ENCODE data around the gene PRKCB.

Gene PRKCB

DNA sequence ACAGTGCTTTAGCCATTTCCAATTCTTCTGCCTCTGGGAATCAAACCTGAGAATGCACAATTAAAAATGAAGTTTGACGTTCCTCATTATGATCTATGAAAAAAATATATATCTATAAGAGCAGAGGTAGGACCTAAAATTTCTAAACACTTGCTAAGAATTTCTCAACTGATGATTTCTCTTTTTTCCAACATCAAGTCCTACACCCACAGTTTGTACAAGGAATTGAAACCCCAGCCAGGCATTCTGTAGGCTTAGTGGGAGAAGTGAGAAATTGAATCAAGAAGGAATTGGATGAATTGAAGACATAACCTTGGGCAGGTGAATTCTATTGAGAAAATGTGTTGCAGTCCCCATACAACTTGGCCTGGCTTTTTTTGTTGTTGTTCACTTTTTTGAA, 423.0 kb downstream of the PRKCB start:
- H3K27ac ChIP-seq, result no peak overlapping the region
- no peak overlapping the region for H3K4me2 ChIP-seq (ENCODE audit: low read length)
- H3K27me3 ChIP-seq (ENCODE audit: control insufficient read depth, insufficient read depth, low read length), result no peaks in the 10 kb centered on the region
- H3K4me3 ChIP-seq (ENCODE audit: low read depth, low read length), result no peak overlapping the region
- H3K79me2 ChIP-seq, result no peaks in the 10 kb centered on the region
- no peaks in the 10 kb centered on the region for H3K9me3 ChIP-seq (ENCODE audit: control insufficient read depth, low read length)
- no peak overlapping the region for H3K9ac ChIP-seq
- H3K36me3 ChIP-seq (ENCODE audit: control insufficient read depth, insufficient read depth, low read length), result no peaks in the 10 kb centered on the region
- no peak overlapping the region for H2AFZ ChIP-seq
- TF ChIP-seq, protein P1, sequence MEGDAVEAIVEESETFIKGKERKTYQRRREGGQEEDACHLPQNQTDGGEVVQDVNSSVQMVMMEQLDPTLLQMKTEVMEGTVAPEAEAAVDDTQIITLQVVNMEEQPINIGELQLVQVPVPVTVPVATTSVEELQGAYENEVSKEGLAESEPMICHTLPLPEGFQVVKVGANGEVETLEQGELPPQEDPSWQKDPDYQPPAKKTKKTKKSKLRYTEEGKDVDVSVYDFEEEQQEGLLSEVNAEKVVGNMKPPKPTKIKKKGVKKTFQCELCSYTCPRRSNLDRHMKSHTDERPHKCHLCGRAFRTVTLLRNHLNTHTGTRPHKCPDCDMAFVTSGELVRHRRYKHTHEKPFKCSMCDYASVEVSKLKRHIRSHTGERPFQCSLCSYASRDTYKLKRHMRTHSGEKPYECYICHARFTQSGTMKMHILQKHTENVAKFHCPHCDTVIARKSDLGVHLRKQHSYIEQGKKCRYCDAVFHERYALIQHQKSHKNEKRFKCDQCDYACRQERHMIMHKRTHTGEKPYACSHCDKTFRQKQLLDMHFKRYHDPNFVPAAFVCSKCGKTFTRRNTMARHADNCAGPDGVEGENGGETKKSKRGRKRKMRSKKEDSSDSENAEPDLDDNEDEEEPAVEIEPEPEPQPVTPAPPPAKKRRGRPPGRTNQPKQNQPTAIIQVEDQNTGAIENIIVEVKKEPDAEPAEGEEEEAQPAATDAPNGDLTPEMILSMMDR (IDR thresholded peaks at IDR 0.05), result no peak
- no peaks in the 10 kb centered on the region for H3K4me1 ChIP-seq

- H3K36me3 ChIP-seq (ENCODE audit: control insufficient read depth, insufficient read depth, low read length), result no peaks in the 10 kb centered on the region
- H3K4me2 ChIP-seq (ENCODE audit: low read length), result no peak overlapping the region
- no peaks in the 10 kb centered on the region for H3K79me2 ChIP-seq
- H3K9me3 ChIP-seq (ENCODE audit: control insufficient read depth, low read length), result no peaks in the 10 kb centered on the region
- H3K27ac ChIP-seq, result no peak overlapping the region
- H2AFZ ChIP-seq, result no peak overlapping the region
- no peaks in the 10 kb centered on the region for H3K27me3 ChIP-seq (ENCODE audit: control insufficient read depth, insufficient read depth, low read length)
- no peak overlapping the region for H3K9ac ChIP-seq
- TF ChIP-seq, protein P1 (IDR thresholded peaks at IDR 0.05), result no peak
- no peak overlapping the region for H3K4me3 ChIP-seq (ENCODE audit: low read depth, low read length)
- no peaks in the 10 kb centered on the region for H3K4me1 ChIP-seq
Measured at GRCh38 chr16:24262816-24263215, 427.0 kb downstream of the PRKCB start.

Data from parathyroid adenoma (tissue), 2 donors.